ENCODE results near the gene C1QTNF9.
"Not testable (repeated sequence)": the region's sequence is repeated elsewhere in the genome, so short reads cannot be mapped to it uniquely, and the experiment has no call there.

Gene C1QTNF9

GRCh38 chr13:24323036-24323738 is 13.8 kb downstream of the C1QTNF9 start:
- no peak for TF ChIP-seq CTCF (IDR thresholded peaks at IDR 0.05)
- Histone ChIP-seq H3K27ac (no peak overlapping the region), H3K4me3 (no peak overlapping the region)
- DNase-seq (ENCODE audit: low spot score), result no peak

DNA sequence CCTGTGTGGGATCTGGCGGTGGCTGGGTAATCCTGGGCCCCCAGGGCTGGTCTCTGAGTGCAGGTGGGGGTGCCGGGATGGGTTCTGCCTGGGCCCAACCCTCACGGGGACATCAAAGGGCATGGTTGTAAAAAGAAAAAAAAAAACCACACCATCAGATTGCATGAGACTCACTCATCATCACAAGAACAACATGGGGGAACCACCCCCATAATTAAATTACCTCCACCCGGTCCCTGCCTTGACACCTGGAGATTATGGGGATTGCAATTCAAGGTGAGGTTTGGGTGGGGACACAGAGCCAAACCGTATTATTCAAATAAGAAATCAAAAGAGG is 14.3 kb downstream of the C1QTNF9 start:
- DNase-seq (ENCODE audit: low spot score), result no peak
- H3K4me3 ChIP-seq, result no peak overlapping the region
- H3K27ac ChIP-seq, result no peak overlapping the region
- no peak for TF ChIP-seq CTCF (IDR thresholded peaks at IDR 0.05)

GRCh38 chr13:24327598-24327997 is 18.2 kb downstream of the C1QTNF9 start:
- not testable (repeated sequence) for H3K4me3 ChIP-seq; H3K27ac ChIP-seq; DNase-seq (ENCODE audit: low spot score)

DNA sequence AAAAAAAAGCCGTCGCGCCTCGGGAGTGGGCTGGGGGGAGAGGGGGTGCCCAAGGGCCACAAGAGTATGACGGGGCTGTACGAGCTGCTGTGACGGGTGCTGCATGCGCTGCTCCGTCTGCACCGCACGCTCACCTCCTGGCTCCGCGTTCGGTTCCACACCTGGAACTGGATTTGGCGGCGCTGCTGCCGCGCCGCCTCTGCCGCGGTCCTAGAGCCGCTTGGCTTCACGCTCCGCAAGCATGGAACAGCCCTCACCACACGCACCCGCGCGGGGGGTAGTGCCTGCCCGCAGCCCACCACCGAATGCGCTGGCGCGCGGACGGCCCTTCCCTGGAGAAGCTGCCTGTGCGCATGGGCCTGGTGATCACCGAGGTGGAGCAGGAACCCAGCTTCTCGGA is 18.8 kb downstream of the C1QTNF9 start:
- H3K27ac ChIP-seq, result no peak overlapping the region
- no peak overlapping the region for H3K4me3 ChIP-seq
- DNase-seq (ENCODE audit: low spot score), result no peak
- TF ChIP-seq CTCF (IDR thresholded peaks at IDR 0.05), result no peak

DNA sequence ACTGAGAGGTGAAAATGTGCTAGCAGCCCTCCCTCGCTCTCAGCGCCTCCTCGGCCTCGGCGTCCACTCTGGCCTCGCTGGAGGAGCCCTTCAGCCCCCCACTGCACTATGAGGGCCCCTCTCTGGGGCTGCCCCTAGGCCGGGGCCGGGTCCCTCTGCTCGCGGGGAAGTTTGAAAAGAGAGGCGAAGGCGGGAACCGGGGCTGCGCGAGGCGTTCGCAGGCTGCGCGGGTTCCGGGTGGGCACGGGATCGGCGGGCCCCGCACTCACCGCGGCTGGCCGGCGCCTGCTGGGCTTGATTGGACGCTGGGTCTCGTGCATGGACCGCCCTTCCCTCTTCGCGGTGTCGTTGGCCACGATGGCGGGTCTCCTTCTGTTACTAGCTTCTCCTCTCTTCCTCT is 29.3 kb downstream of the C1QTNF9 start:
- no peak for TF ChIP-seq CTCF (IDR thresholded peaks at IDR 0.05)
- no peak overlapping the region for H3K27ac ChIP-seq
- no peak for DNase-seq (ENCODE audit: low spot score)
- no peak overlapping the region for H3K4me3 ChIP-seq

GRCh38 chr13:24339937-24340607 is 30.7 kb downstream of the C1QTNF9 start:
- TF ChIP-seq CTCF (IDR thresholded peaks at IDR 0.05), result no peak
- no peak overlapping the region for H3K27ac ChIP-seq
- H3K4me3 ChIP-seq, result no peak overlapping the region
- DNase-seq (ENCODE audit: low spot score), result no peak

- TF ChIP-seq CTCF (IDR thresholded peaks at IDR 0.05), result no peak
- H3K4me3 ChIP-seq, result no peak overlapping the region
- no peak overlapping the region for H3K27ac ChIP-seq
- no peak for DNase-seq (ENCODE audit: low spot score)
These were observed 31.2 kb downstream of the C1QTNF9 start for GRCh38 chr13:24340608-24340955.

Measured in coronary artery (tissue), 2 donors.